HepG2 (cell line): ENCODE measurements around the gene DHX8. TPM values are rescaled to one million over a fixed set of nuclear protein-coding genes. Genes with fewer than 3 reads are reported as not detected.

Experiments used
- TBX2 ChIP-seq: sonication (generic); formaldehyde crosslinking; IDR thresholded peaks from 2 replicates; pipeline ENCODE4 v1.5.0; 2020; ENCODE audit warnings: missing genetic modification reagents, mild to moderate bottlenecking, borderline replicate concordance
- ZBTB38 ChIP-seq: sonication (generic); formaldehyde crosslinking; IDR thresholded peaks from 2 replicates; pipeline ENCODE4 v1.5.1; 2020; ENCODE audit warnings: mild to moderate bottlenecking, missing genetic modification reagents
- ZC3H13 ChIP-seq: sonication (generic); formaldehyde crosslinking; IDR thresholded peaks from 2 replicates; pipeline ENCODE4 v1.8.1; 2023; ENCODE audit warnings: mild to moderate bottlenecking, missing genetic modification reagents, moderate library complexity
- ZNF678 ChIP-seq: sonication (generic); formaldehyde crosslinking; IDR thresholded peaks from 2 replicates; pipeline ENCODE4 v1.4.0; 2020; ENCODE audit warnings: mild to moderate bottlenecking, missing genetic modification reagents
- ZSCAN25 ChIP-seq: sonication (generic); formaldehyde crosslinking; IDR thresholded peaks from 2 replicates; pipeline ENCODE4 v1.8.0; 2022; ENCODE audit warnings: mild to moderate bottlenecking, missing genetic modification reagents
- polyA plus RNA-seq, 8 experiments: library from polyadenylated mRNA; depleted of rRNA in 3 of 8; stranded (reverse) in 7 of 8; unstranded in 1 of 8; fragments of >200 nt; fragmentation: Illumina TruSeq in 4 of 8; extraction: Trizol in 4 of 8; gene quantifications; 2 replicates each; pipeline versions ENCODE4 v1.2.1 to v1.2.3, GENCODE V29; 2011 to 2016; ENCODE audit warnings: low read depth in 4 of 8, missing spikeins in 1 of 8, mixed read lengths in 1 of 8; ENCODE audit not compliant: insufficient read depth in 1 of 8
- total RNA-seq, 5 experiments: library from RNA; depleted of rRNA; stranded (reverse); fragments of >200 nt; fragmentation: Illumina TruSeq; extraction: Trizol; gene quantifications; 2 replicates each; pipeline ENCODE4 v1.2.3, GENCODE V29; 2016; ENCODE audit warnings: low read depth in 1 of 5
- TF ChIP-seq, protein P1 (sequence below): sonication (generic); formaldehyde crosslinking; IDR thresholded peaks from 2 replicates; pipeline ENCODE4 v1.5.0; 2020; ENCODE audit warnings: mild to moderate bottlenecking, missing genetic modification reagents, borderline replicate concordance
- TF ChIP-seq, protein P2 (sequence below): sonication (generic); formaldehyde crosslinking; conservative IDR thresholded peaks from 2 replicates; pipeline ENCODE4 v1.4.0; 2020; ENCODE audit warnings: mild to moderate bottlenecking, missing genetic modification reagents, moderate library complexity
- TF ChIP-seq, protein P3 (sequence below): sonication (generic); formaldehyde crosslinking; IDR thresholded peaks from 2 replicates; pipeline ENCODE4 v1.5.1; 2020; ENCODE audit warnings: mild to moderate bottlenecking, missing genetic modification reagents
- TF ChIP-seq, protein P4 (sequence below): sonication (generic); formaldehyde crosslinking; IDR thresholded peaks from 2 replicates; pipeline ENCODE4 v1.4.0; 2020; ENCODE audit warnings: missing genetic modification reagents, mild to moderate bottlenecking, borderline replicate concordance
- TF ChIP-seq, protein P5 (sequence below): sonication (generic); formaldehyde crosslinking; IDR thresholded peaks from 2 replicates; pipeline ENCODE4 v1.4.0; 2020; ENCODE audit warnings: missing genetic modification reagents

The DHX8 gene
- total and polyA plus RNA-seq, 2 of the 13 experiments (the other 11 are each of a cell fraction or from before 2014, with no cell fraction given): 24.8 to 48.9 TPM

DNA sequence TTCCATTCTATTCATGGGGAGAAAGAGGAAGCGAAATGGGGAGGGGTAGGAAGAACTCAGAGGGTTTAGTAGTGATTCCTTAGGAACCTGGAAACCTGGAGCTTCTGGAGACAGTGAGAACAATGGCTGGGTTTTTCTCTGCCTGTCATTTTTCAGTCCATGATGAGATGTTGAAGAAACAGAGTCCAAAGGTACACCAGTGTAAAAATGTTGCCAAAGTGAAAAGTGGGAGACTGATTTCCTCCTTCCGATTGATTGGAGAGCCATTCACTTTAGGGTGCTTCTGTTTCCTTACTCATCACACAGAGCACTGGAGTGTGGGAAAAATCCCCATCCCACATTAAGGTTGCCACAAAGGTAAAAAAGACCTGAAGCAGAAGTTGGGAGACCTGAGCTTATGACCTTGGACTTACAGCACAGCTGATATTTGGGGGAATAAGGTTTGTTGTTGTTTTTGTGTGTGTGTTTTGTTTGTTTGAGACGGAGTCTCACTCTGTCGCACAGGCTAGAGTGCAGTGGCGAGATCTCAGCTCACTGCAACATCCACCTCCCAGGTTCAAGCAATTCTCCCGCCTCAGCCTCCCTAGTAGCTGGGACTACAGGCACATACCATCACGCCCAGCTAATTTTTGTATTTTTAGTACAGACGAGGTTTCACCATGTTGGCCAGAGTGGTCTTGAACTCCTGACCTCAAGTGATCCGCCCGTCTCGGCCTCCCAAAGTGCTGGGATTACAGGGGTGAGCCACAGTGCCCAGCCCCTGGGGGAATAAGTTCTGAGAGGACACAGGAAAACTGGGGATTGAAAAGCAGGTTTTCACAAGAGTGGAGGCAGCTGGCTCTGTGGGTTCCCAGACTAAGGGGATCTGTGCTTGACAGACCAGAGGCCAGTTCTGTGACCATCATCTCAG is 1.4 kb upstream of the DHX8 start (continued):
- TF ChIP-seq, protein P1, sequence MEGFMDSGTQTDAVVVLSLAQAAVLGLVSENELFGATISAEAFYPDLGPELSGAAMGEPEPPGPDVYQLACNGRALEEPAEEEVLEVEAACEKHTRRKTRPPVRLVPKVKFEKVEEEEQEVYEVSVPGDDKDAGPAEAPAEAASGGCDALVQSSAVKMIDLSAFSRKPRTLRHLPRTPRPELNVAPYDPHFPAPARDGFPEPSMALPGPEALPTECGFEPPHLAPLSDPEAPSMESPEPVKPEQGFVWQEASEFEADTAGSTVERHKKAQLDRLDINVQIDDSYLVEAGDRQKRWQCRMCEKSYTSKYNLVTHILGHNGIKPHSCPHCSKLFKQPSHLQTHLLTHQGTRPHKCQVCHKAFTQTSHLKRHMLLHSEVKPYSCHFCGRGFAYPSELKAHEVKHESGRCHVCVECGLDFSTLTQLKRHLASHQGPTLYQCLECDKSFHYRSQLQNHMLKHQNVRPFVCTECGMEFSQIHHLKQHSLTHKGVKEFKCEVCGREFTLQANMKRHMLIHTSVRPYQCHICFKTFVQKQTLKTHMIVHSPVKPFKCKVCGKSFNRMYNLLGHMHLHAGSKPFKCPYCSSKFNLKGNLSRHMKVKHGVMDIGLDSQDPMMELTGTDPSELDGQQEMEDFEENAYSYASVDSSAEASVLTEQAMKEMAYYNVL: peak; percentile 20; the same call in 1 of the 2 replicates
- TF ChIP-seq, protein P2, sequence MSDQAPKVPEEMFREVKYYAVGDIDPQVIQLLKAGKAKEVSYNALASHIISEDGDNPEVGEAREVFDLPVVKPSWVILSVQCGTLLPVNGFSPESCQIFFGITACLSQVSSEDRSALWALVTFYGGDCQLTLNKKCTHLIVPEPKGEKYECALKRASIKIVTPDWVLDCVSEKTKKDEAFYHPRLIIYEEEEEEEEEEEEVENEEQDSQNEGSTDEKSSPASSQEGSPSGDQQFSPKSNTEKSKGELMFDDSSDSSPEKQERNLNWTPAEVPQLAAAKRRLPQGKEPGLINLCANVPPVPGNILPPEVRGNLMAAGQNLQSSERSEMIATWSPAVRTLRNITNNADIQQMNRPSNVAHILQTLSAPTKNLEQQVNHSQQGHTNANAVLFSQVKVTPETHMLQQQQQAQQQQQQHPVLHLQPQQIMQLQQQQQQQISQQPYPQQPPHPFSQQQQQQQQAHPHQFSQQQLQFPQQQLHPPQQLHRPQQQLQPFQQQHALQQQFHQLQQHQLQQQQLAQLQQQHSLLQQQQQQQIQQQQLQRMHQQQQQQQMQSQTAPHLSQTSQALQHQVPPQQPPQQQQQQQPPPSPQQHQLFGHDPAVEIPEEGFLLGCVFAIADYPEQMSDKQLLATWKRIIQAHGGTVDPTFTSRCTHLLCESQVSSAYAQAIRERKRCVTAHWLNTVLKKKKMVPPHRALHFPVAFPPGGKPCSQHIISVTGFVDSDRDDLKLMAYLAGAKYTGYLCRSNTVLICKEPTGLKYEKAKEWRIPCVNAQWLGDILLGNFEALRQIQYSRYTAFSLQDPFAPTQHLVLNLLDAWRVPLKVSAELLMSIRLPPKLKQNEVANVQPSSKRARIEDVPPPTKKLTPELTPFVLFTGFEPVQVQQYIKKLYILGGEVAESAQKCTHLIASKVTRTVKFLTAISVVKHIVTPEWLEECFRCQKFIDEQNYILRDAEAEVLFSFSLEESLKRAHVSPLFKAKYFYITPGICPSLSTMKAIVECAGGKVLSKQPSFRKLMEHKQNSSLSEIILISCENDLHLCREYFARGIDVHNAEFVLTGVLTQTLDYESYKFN (CRISPR knock-in tag): peak; percentile 52; the same call in 1 of the 2 replicates
- TF ChIP-seq TBX2 (CRISPR knock-in tag): 0 out of 2 replicates have a peak, but pooled peaks have one; percentile 52
- TF ChIP-seq ZNF678: 0 out of 2 replicates have a peak, but pooled peaks have one; percentile 73
- TF ChIP-seq ZSCAN25 (CRISPR knock-in tag): no peak
- TF ChIP-seq, protein P3, sequence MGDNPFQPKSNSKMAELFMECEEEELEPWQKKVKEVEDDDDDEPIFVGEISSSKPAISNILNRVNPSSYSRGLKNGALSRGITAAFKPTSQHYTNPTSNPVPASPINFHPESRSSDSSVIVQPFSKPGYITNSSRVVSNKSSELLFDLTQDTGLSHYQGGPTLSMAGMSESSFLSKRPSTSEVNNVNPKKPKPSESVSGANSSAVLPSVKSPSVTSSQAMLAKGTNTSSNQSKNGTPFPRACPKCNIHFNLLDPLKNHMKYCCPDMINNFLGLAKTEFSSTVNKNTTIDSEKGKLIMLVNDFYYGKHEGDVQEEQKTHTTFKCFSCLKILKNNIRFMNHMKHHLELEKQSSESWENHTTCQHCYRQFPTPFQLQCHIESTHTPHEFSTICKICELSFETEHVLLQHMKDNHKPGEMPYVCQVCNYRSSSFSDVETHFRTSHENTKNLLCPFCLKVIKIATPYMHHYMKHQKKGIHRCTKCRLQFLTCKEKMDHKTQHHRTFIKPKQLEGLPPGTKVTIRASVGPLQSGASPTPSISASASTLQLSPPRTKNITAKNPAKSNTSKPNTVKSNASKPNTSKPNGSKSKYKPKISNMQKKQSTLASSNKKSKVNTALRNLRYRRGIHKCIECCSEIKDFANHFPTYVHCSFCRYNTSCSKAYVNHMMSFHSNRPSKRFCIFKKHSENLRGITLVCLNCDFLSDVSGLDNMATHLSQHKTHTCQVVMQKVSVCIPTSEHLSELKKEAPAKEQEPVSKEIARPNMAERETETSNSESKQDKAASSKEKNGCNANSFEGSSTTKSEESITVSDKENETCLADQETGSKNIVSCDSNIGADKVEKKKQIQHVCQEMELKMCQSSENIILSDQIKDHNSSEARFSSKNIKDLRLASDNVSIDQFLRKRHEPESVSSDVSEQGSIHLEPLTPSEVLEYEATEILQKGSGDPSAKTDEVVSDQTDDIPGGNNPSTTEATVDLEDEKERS (CRISPR knock-in tag): 0 out of 2 replicates have a peak, but pooled peaks have one; percentile 42
- TF ChIP-seq, protein P4, sequence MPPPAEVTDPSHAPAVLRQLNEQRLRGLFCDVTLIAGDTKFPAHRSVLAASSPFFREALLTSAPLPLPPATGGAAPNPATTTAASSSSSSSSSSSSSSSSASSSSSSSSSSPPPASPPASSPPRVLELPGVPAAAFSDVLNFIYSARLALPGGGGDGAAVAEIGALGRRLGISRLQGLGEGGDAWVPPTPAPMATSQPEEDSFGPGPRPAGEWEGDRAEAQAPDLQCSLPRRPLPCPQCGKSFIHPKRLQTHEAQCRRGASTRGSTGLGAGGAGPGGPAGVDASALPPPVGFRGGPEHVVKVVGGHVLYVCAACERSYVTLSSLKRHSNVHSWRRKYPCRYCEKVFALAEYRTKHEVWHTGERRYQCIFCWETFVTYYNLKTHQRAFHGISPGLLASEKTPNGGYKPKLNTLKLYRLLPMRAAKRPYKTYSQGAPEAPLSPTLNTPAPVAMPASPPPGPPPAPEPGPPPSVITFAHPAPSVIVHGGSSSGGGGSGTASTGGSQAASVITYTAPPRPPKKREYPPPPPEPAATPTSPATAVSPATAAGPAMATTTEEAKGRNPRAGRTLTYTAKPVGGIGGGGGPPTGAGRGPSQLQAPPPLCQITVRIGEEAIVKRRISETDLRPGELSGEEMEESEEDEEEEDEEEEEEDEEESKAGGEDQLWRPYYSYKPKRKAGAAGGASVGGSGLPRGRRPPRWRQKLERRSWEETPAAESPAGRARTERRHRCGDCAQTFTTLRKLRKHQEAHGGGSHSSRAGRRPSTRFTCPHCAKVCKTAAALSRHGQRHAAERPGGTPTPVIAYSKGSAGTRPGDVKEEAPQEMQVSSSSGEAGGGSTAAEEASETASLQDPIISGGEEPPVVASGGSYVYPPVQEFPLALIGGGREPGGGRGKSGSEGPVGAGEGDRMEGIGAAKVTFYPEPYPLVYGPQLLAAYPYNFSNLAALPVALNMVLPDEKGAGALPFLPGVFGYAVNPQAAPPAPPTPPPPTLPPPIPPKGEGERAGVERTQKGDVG (CRISPR knock-in tag): peak; percentile 64; the same call in 1 of the 2 replicates
- TF ChIP-seq, protein P5, sequence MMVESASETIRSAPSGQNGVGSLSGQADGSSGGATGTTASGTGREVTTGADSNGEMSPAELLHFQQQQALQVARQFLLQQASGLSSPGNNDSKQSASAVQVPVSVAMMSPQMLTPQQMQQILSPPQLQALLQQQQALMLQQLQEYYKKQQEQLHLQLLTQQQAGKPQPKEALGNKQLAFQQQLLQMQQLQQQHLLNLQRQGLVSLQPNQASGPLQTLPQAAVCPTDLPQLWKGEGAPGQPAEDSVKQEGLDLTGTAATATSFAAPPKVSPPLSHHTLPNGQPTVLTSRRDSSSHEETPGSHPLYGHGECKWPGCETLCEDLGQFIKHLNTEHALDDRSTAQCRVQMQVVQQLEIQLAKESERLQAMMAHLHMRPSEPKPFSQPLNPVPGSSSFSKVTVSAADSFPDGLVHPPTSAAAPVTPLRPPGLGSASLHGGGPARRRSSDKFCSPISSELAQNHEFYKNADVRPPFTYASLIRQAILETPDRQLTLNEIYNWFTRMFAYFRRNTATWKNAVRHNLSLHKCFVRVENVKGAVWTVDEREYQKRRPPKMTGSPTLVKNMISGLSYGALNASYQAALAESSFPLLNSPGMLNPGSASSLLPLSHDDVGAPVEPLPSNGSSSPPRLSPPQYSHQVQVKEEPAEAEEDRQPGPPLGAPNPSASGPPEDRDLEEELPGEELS (CRISPR knock-in tag): peak; percentile 75
- peak; percentile 87 for TF ChIP-seq ZBTB38 (CRISPR knock-in tag)
- TF ChIP-seq ZC3H13 (CRISPR knock-in tag): 0 out of 2 replicates have a peak, but pooled peaks have one; percentile 47
